Smooth muscle cell of the umbilical artery (primary cell): Measurements from ENCODE around the gene FOXL3. TPM values are rescaled to one million over a fixed set of nuclear protein-coding genes. Genes with fewer than 3 reads are reported as not detected.

ENCODE experiments used
- total RNA-seq: library from RNA; depleted of rRNA; stranded (reverse); fragments of >200 nt; gene quantifications from 2 replicates; pipeline ENCODE4 v1.2.3, GENCODE V29; 2014

FOXL3 gene
- total RNA-seq, result not detected in 2 replicates

GRCh38 chr7:289756-290553 is at the start of gene FOXL3:
TSS of gene FOXL3 (plus strand) at chr7:290170. CDS start at chr7:290170, 0 bp downstream.

Other genes starting within 250 kb of the FOXL3 start
- 54.0 and 63.3 TPM in 2 replicates for gene FAM20C, start 97.6 kb upstream of the FOXL3 start, total RNA-seq
- 71.9 and 72.8 TPM in 2 replicates for gene PDGFA, start 229.7 kb downstream of the FOXL3 start, total RNA-seq